ENCODE results near the gene LRRC40. TPM values are rescaled to one million over a fixed set of nuclear protein-coding genes. Genes with fewer than 3 reads are reported as not detected.

The LRRC40 gene
- total and polyA plus RNA-seq, 7 donors: 7.5 to 20.7 (median 14.0) TPM

- Histone ChIP-seq H3K9me3 (no peaks in the 10 kb centered on the region), H3K27ac (peak overlapping the region; percentile 85 to 93 (median 90)), H3K27me3 (no peaks in the 10 kb centered on the region), H3K36me3 (peaks cover 0 to 5% (median 0%) of the 10 kb centered on the region in 4 donors), H3K4me3 (peak overlapping the region; percentile 60 to 86 (median 69)), H3K4me1 (peaks cover 0 to 54% (median 46%) of the 10 kb centered on the region in 4 donors)
- WGBS, 2 donors: 1 to 2% methylated on average over 4 of the region's 4 CpGs
- DNase-seq: no peak
- TF ChIP-seq POLR2A (IDR thresholded peaks at IDR 0.05) (no peak), CTCF (IDR thresholded peaks at IDR 0.05) (no peak), POLR2AphosphoS5 (IDR thresholded peaks at IDR 0.05) (no peak), EP300 (IDR thresholded peaks at IDR 0.05) (no peak)
- intact Hi-C loops (cut with DNase I): loop anchor here (2.0 kb wide), 1 partner anchor 206 kb away; the partner anchor contains the start of gene CTH
Observed at GRCh38 chr1:70204600-70204999, 779 bp downstream of the LRRC40 start.

- intact Hi-C loops (cut with DNase I): loop anchor here (2.0 kb wide), 1 partner anchor 207 kb away; the partner anchor contains the start of gene CTH
- Histone ChIP-seq H3K4me1 (peaks cover 0 to 51% (median 43%) of the 10 kb centered on the region in 4 donors), H3K9me3 (no peaks in the 10 kb centered on the region), H3K36me3 (peaks cover 0 to 5% (median 0%) of the 10 kb centered on the region in 4 donors), H3K27ac (no peak overlapping the region), H3K4me3 (peak overlapping the region in 2 of 4 donors; percentile 78 to 86), H3K27me3 (no peaks in the 10 kb centered on the region)
- no peak for DNase-seq
- TF ChIP-seq POLR2A (IDR thresholded peaks at IDR 0.05) (no peak), EP300 (IDR thresholded peaks at IDR 0.05) (no peak), CTCF (IDR thresholded peaks at IDR 0.05) (no peak), POLR2AphosphoS5 (IDR thresholded peaks at IDR 0.05) (no peak)
- 95 to 96% methylated on average over 1 of the region's 1 CpG for WGBS, 2 donors
Observed at GRCh38 chr1:70204139-70204538, 1.2 kb downstream of the LRRC40 start.

- Histone ChIP-seq H3K4me1 (peaks cover 0 to 34% (median 28%) of the 10 kb centered on the region in 4 donors), H3K4me3 (no peak overlapping the region), H3K27me3 (no peaks in the 10 kb centered on the region), H3K36me3 (no peaks in the 10 kb centered on the region), H3K27ac (no peak overlapping the region), H3K9me3 (no peaks in the 10 kb centered on the region)
- WGBS, 2 donors: 62% methylated on average over 2 of the region's 2 CpGs
- no peak for DNase-seq
- TF ChIP-seq POLR2A (IDR thresholded peaks at IDR 0.05): no peak
- TF ChIP-seq EP300 (IDR thresholded peaks at IDR 0.05): no peak
- no peak for TF ChIP-seq CTCF (IDR thresholded peaks at IDR 0.05)
- no peak for TF ChIP-seq POLR2AphosphoS5 (IDR thresholded peaks at IDR 0.05)
- intact Hi-C loops (cut with DNase I): no loop called here
Observed at GRCh38 chr1:70202173-70202758, 3.1 kb downstream of the LRRC40 start.

GRCh38 chr1:70200065-70200464 lies 5.3 kb downstream of the LRRC40 start:
- intact Hi-C loops (cut with DNase I): no loop called here
- Histone ChIP-seq H3K27me3 (no peaks in the 10 kb centered on the region), H3K36me3 (no peaks in the 10 kb centered on the region), H3K9me3 (no peaks in the 10 kb centered on the region), H3K27ac (no peak overlapping the region), H3K4me1 (peaks cover 0 to 24% (median 17%) of the 10 kb centered on the region in 4 donors), H3K4me3 (no peak overlapping the region)
- WGBS, 2 donors: 97 to 98% methylated on average over 4 of the region's 4 CpGs
- no peak for DNase-seq
- TF ChIP-seq POLR2A (IDR thresholded peaks at IDR 0.05) (no peak), EP300 (IDR thresholded peaks at IDR 0.05) (no peak), CTCF (IDR thresholded peaks at IDR 0.05) (no peak), POLR2AphosphoS5 (IDR thresholded peaks at IDR 0.05) (no peak)

All from sigmoid colon (tissue), 7 donors.